ENCODE data around the gene LCN9.
"Not testable (repeated sequence)": the region's sequence is repeated elsewhere in the genome, so short reads cannot be mapped to it uniquely, and the experiment has no call there.

The LCN9 gene

DNA sequence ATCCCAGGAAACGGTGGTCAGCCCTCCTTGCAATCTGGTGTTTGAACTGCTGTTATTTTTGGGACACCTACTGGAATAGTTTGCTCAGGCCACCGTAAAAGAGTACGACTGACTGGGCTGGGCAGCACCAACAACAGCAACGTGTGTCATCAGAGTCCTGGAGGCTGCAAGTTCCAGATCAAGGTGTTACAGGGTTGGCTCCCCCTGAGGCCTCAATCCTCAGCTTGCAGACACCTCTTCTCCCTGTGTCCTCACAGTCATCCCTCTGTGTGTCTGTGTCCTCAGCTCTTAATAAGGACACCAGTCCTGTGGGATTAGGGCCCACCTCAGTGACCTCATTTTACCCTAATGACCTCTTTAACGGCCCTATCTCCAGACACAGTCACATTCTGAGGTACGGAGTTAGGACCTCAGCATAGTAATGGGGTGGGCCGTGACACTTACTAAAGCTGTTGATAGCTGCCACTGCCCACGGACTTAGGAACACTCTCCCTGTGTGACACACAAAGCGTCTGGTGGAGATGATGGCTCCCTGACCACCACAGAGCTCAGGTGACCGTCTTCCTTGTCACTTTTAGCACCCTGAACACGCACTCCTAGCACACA is 40.6 kb upstream of the LCN9 start:
- no peak for TF ChIP-seq EZH2phosphoT487 (IDR thresholded peaks at IDR 0.05; ENCODE audit: low read depth)
- Histone ChIP-seq H3K4me3 (ENCODE audit: low read length) (no peak overlapping the region), H3K79me2 (ENCODE audit: low read length) (no peaks in the 10 kb centered on the region), H3K4me2 (ENCODE audit: low read length) (no peak overlapping the region), H3K27me3 (ENCODE audit: low read depth, low read length) (peaks cover 17% of the 10 kb centered on the region; the same call in 1 of the 2 replicates), H4K20me1 (ENCODE audit: insufficient read depth, low read length) (no peaks in the 10 kb centered on the region), H3K36me3 (replicated peaks; ENCODE audit: low read depth, low read length) (no peaks in the 10 kb centered on the region), H3K9ac (ENCODE audit: low read length) (no peak overlapping the region), H3K27ac (ENCODE audit: low read length) (no peak overlapping the region), H2AFZ (ENCODE audit: low read depth, low read length) (no peak overlapping the region), H3K9me3 (ENCODE audit: insufficient read depth, low read length) (no peaks in the 10 kb centered on the region), H3K4me1 (ENCODE audit: low read length) (no peaks in the 10 kb centered on the region)

- Histone ChIP-seq H3K27ac (ENCODE audit: low read length) (no peak overlapping the region), H3K79me2 (ENCODE audit: low read length) (no peaks in the 10 kb centered on the region), H2AFZ (ENCODE audit: low read depth, low read length) (no peak overlapping the region), H3K4me3 (ENCODE audit: low read length) (no peak overlapping the region), H3K27me3 (ENCODE audit: low read depth, low read length) (peaks cover 17% of the 10 kb centered on the region; the same call in 1 of the 2 replicates), H3K4me2 (ENCODE audit: low read length) (no peak overlapping the region), H3K4me1 (ENCODE audit: low read length) (no peaks in the 10 kb centered on the region), H3K36me3 (replicated peaks; ENCODE audit: low read depth, low read length) (no peaks in the 10 kb centered on the region), H3K9ac (ENCODE audit: low read length) (no peak overlapping the region), H4K20me1 (ENCODE audit: insufficient read depth, low read length) (no peaks in the 10 kb centered on the region), H3K9me3 (ENCODE audit: insufficient read depth, low read length) (no peaks in the 10 kb centered on the region)
- no peak for TF ChIP-seq CTCF (IDR thresholded peaks at IDR 0.05; ENCODE audit: low read depth, low read length)
- TF ChIP-seq EZH2phosphoT487 (IDR thresholded peaks at IDR 0.05; ENCODE audit: low read depth): no peak
Observed at GRCh38 chr9:135624282-135624681, 38.8 kb upstream of the LCN9 start.

- no peak for TF ChIP-seq EZH2phosphoT487 (IDR thresholded peaks at IDR 0.05; ENCODE audit: low read depth)
- no peak for TF ChIP-seq CTCF (IDR thresholded peaks at IDR 0.05; ENCODE audit: low read depth, low read length)
- no peak overlapping the region for H3K4me3 ChIP-seq (ENCODE audit: low read length)
- H3K27ac ChIP-seq (ENCODE audit: low read length): no peak overlapping the region
- no peaks in the 10 kb centered on the region for H3K4me1 ChIP-seq (ENCODE audit: low read length)
- H3K9me3 ChIP-seq (ENCODE audit: insufficient read depth, low read length): no peaks in the 10 kb centered on the region
- H3K4me2 ChIP-seq (ENCODE audit: low read length): no peak overlapping the region
- H3K9ac ChIP-seq (ENCODE audit: low read length): no peak overlapping the region
- H3K79me2 ChIP-seq (ENCODE audit: low read length): no peaks in the 10 kb centered on the region
- no peaks in the 10 kb centered on the region for H3K36me3 ChIP-seq (replicated peaks; ENCODE audit: low read depth, low read length)
- H2AFZ ChIP-seq (ENCODE audit: low read depth, low read length): no peak overlapping the region
- no peaks in the 10 kb centered on the region for H4K20me1 ChIP-seq (ENCODE audit: insufficient read depth, low read length)
- peaks cover 16% of the 10 kb centered on the region for H3K27me3 ChIP-seq (ENCODE audit: low read depth, low read length)
Observed at GRCh38 chr9:135632841-135633240, 30.3 kb upstream of the LCN9 start.

DNA sequence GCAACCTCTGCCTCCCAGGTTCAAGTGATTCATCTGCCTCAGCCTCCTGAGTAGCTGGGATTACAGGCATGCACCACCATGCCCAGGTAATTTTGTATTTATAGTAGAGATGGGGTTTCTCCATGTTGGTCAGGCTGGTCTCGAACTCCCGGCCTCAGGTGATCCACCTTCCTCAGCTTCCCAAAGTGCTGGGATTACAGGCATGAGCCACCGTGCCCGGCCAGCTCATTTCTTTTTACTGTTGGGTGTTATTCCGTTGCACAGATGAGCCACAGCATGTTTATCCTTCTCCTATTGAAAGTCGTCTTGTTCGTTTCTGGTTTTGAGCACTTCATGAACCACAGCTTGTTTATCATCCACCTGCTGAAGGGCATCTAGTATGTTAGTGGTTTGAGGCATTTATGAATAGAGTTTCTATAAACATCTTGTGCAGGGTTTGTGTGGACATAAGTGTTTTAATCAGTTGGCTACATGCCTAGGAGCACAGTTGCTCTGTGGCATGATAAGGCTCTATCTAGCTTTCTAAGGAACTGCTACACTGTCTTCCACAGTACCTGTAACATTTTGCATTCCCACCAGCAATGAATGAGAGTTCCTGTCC is 26.1 kb upstream of the LCN9 start:
- H3K79me2 ChIP-seq (ENCODE audit: low read length); H3K27ac ChIP-seq (ENCODE audit: low read length); H4K20me1 ChIP-seq (ENCODE audit: insufficient read depth, low read length); H3K4me3 ChIP-seq (ENCODE audit: low read length); H3K4me2 ChIP-seq (ENCODE audit: low read length); H3K36me3 ChIP-seq (replicated peaks; ENCODE audit: low read depth, low read length); H3K27me3 ChIP-seq (ENCODE audit: low read depth, low read length); H3K9me3 ChIP-seq (ENCODE audit: insufficient read depth, low read length); H3K4me1 ChIP-seq (ENCODE audit: low read length); H2AFZ ChIP-seq (ENCODE audit: low read depth, low read length); H3K9ac ChIP-seq (ENCODE audit: low read length): not testable (repeated sequence)

- Histone ChIP-seq H2AFZ (ENCODE audit: low read depth, low read length) (no peak within 1 kb of the TSS), H3K9me3 (ENCODE audit: insufficient read depth, low read length) (no peaks in the 10 kb centered on the region)
- TF ChIP-seq EZH2phosphoT487 (IDR thresholded peaks at IDR 0.05; ENCODE audit: low read depth): no peak
- no peak for TF ChIP-seq CTCF (IDR thresholded peaks at IDR 0.05; ENCODE audit: low read depth, low read length)
Observed at GRCh38 chr9:135639196-135639595, 23.9 kb upstream of the LCN9 start, which contains the start of gene GLT6D1. TSS of gene GLT6D1 (minus strand) at chr9:135639540. CDS start at chr9:135639187, 353 bp downstream.

More at GRCh38 chr9:135639196-135639595, 23.9 kb upstream of the LCN9 start, which contains the start of gene GLT6D1:
- Histone ChIP-seq H3K4me3 (ENCODE audit: low read length) (no peak within 1 kb of the TSS), H3K79me2 (ENCODE audit: low read length) (no peaks in the 10 kb centered on the region), H4K20me1 (ENCODE audit: insufficient read depth, low read length) (no peaks in the 10 kb centered on the region), H3K36me3 (replicated peaks; ENCODE audit: low read depth, low read length) (no peaks in the 10 kb centered on the region), H3K27me3 (ENCODE audit: low read depth, low read length) (peaks cover 9% of the 10 kb centered on the region), H3K27ac (ENCODE audit: low read length) (no peak within 1 kb of the TSS), H3K9ac (ENCODE audit: low read length) (no peak within 1 kb of the TSS), H3K4me1 (ENCODE audit: low read length) (no peaks in the 10 kb centered on the region), H3K4me2 (ENCODE audit: low read length) (no peak within 1 kb of the TSS)

Measured in OCI-LY3 (cell line).